Vagina (tissue), 2 donors: ENCODE measurements around the gene MRFAP1L1. TPM values are rescaled to one million over a fixed set of nuclear protein-coding genes. Genes with fewer than 3 reads are reported as not detected.

Source experiments
- DNase-seq, 2 donors: peaks; one replicate each; pipeline ENCODE4 v3.0.0-alpha.2; 2017; ENCODE audit errors: extremely low spot score in 2 of 2
- H3K27ac ChIP-seq: fragments of 200-600 bp; sonication (generic); one replicate; pipeline ENCODE4 v1.5.1; 2019
- H3K27me3 ChIP-seq: fragments of 200-600 bp; sonication (generic); one replicate; pipeline ENCODE4 v1.5.1; 2019
- H3K36me3 ChIP-seq, 2 donors: fragments of 200-600 bp; sonication (generic); one replicate each; pipeline ENCODE4 v1.5.1; 2017 to 2019
- H3K4me1 ChIP-seq: fragments of 200-600 bp; sonication (generic); one replicate; pipeline ENCODE4 v1.5.1; 2019
- H3K4me3 ChIP-seq, 2 donors: fragments of 200-600 bp; sonication (generic); 1 replicate in 1 of 2; 2 replicates in 1 of 2; pipeline ENCODE4 v1.5.1; 2016 to 2019
- H3K9me3 ChIP-seq: fragments of 200-600 bp; sonication (generic); one replicate; pipeline ENCODE4 v1.5.1; 2019
- POLR2A ChIP-seq, 2 donors: fragments of 450-650 bp; IDR thresholded peaks; one replicate each; pipeline ENCODE4 v1.6.1; 2017; ENCODE audit warnings: antibody characterized with exemption in 2 of 2, mild to moderate bottlenecking in 2 of 2, moderate library complexity in 2 of 2
- POLR2AphosphoS5 ChIP-seq, 2 donors: sonication (generic); formaldehyde crosslinking; IDR thresholded peaks; one replicate each; pipeline ENCODE4 v1.9.0; 2017; ENCODE audit warnings: antibody characterized with exemption in 2 of 2, mild to moderate bottlenecking in 2 of 2, low read depth in 1 of 2; ENCODE audit not compliant: insufficient read depth in 1 of 2
- intact Hi-C: fragments of 100-400 bp; cut with DNase I; formaldehyde crosslinking; loops from one replicate; pipeline ENCODE4 v1.15.1; 2023
- total RNA-seq: library from RNA; depleted of rRNA; stranded (reverse); fragments of >200 nt; gene quantifications from one replicate; pipeline ENCODE4 v1.2.3, GENCODE V29; 2016
- TF ChIP-seq, protein P1 (sequence below), 3 experiments: fragments of 450-650 bp in 2 of 3; fragments of 200-600 bp in 1 of 3; sonication (generic) in 1 of 3; IDR thresholded peaks; one replicate each; pipeline ENCODE4 v1.5.1; 2017 to 2019; ENCODE audit warnings: antibody characterized with exemption in 3 of 3, mild to moderate bottlenecking in 2 of 3, moderate library complexity in 2 of 3

The MRFAP1L1 gene
- total RNA-seq, 1 donor from 2014 or later = 73.9 TPM

DNA sequence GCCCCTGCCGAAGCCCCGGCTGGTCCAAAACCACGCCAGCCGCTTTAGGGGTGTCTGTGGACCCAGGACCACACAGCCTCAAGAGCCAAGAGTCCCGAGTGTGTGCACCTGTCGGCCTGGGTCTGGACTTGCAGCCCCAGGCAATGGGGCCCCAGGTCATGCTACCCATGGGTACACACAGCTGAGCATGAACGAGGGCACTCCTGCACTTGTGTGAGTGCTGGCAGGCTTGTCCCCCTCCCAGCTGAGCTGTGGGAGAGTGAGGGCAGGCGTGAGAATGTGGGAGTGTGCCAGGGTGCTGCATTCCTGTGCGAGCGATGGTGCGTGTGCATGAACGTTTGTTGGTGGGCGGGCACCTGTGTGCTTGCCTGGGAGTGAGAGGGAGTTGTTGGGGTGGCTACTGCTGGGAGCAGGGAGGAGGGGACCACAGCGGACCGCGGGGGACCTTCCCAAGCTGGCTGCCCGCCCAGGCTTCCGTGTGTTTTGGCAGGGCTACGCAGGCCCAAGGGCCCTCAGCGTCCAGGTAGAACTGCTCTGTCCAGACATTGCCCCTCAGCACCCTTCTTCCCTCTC is 37.1 kb upstream of the MRFAP1L1 start:
- no peak overlapping the region for H3K4me3 ChIP-seq
- TF ChIP-seq POLR2AphosphoS5 (IDR thresholded peaks at IDR 0.05; ENCODE audit: insufficient read depth in 1 of 2, low read depth in 1 of 2) (no peak), POLR2A (IDR thresholded peaks at IDR 0.05) (no peak)
- TF ChIP-seq, protein P1, sequence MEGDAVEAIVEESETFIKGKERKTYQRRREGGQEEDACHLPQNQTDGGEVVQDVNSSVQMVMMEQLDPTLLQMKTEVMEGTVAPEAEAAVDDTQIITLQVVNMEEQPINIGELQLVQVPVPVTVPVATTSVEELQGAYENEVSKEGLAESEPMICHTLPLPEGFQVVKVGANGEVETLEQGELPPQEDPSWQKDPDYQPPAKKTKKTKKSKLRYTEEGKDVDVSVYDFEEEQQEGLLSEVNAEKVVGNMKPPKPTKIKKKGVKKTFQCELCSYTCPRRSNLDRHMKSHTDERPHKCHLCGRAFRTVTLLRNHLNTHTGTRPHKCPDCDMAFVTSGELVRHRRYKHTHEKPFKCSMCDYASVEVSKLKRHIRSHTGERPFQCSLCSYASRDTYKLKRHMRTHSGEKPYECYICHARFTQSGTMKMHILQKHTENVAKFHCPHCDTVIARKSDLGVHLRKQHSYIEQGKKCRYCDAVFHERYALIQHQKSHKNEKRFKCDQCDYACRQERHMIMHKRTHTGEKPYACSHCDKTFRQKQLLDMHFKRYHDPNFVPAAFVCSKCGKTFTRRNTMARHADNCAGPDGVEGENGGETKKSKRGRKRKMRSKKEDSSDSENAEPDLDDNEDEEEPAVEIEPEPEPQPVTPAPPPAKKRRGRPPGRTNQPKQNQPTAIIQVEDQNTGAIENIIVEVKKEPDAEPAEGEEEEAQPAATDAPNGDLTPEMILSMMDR (IDR thresholded peaks at IDR 0.05) = no peak
- intact Hi-C loops = no loop called here
- H3K9me3 ChIP-seq = no peaks in the 10 kb centered on the region
- no peak for DNase-seq
- H3K27me3 ChIP-seq = no peaks in the 10 kb centered on the region
- H3K4me1 ChIP-seq = peaks cover 44% of the 10 kb centered on the region
- H3K36me3 ChIP-seq = no peaks in the 10 kb centered on the region
- peak overlapping the region; percentile 17 for H3K27ac ChIP-seq

DNA sequence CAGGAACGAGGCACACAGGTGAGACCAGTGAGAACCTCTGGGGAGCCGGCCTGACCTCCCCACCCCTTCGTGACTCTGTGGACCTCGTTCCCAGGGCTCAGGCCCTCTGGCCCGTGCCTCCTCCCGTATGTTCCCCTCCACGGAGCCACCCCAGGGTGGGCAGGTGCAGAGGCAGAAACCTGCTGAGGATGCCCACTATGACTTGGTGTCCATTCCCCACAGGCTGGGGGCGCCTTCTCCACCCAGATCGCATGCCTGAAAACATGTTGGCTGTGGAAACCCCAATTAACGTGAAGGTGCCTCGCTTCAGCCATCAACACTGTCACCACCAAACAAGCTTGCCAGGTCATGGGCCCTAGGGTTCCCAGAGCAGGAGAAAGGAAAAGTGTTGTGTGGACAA is 33.3 kb upstream of the MRFAP1L1 start:
- intact Hi-C loops = no loop called here
- H3K27ac ChIP-seq = no peak overlapping the region
- H3K9me3 ChIP-seq = no peaks in the 10 kb centered on the region
- no peak for DNase-seq
- no peaks in the 10 kb centered on the region for H3K36me3 ChIP-seq
- H3K27me3 ChIP-seq = no peaks in the 10 kb centered on the region
- no peak overlapping the region for H3K4me3 ChIP-seq
- H3K4me1 ChIP-seq = peaks cover 15% of the 10 kb centered on the region
- no peak for TF ChIP-seq POLR2A (IDR thresholded peaks at IDR 0.05)
- no peak for TF ChIP-seq POLR2AphosphoS5 (IDR thresholded peaks at IDR 0.05; ENCODE audit: insufficient read depth in 1 of 2, low read depth in 1 of 2)
- TF ChIP-seq, protein P1 (IDR thresholded peaks at IDR 0.05) = no peak

DNA sequence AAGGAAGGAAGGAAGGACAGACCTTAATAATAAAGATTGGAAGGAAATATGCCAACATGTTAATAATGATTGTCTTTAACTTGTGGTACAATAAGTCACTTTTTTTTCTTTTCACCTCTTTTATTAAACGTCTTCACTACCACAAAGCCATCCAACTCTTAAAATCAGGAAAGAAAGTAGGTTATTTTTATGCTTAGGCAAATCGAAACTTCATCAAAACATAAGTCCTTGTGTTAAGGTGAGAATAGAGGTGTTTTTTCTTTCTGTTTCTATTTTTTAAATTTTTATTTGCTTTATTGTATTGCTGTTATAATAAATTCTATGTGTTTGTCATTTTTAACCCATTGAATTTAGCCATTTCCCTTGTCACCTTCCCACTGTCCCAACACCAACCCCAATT is 32.8 kb upstream of the MRFAP1L1 start:
- DNase-seq = no peak
- Histone ChIP-seq H3K4me1 (peaks cover 10% of the 10 kb centered on the region), H3K36me3 (no peaks in the 10 kb centered on the region), H3K9me3 (no peaks in the 10 kb centered on the region), H3K27ac (no peak overlapping the region), H3K27me3 (no peaks in the 10 kb centered on the region), H3K4me3 (no peak overlapping the region)
- intact Hi-C loops = no loop called here
- TF ChIP-seq POLR2AphosphoS5 (IDR thresholded peaks at IDR 0.05; ENCODE audit: insufficient read depth in 1 of 2, low read depth in 1 of 2) (no peak), POLR2A (IDR thresholded peaks at IDR 0.05) (no peak)
- TF ChIP-seq, protein P1 (IDR thresholded peaks at IDR 0.05) = no peak

DNA sequence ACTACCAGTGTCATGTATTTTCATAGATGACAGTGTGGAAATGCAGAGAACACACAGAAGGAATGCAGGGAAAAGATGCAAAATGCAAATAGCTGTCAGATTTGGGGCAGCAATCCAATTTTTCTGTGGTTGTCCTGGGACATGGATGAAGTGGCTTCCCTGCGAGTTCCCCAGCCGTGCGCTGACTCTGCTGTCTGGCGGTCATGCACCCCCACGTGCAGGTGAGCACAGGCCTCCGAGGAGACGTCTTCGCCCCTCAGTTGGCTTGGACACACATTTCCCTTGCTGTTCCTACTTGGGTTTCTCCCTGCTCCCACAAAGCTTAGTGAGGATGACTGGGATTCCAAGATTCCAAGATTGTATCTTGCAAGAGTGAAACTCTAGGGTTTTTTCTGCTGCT is 30.7 kb upstream of the MRFAP1L1 start:
- Histone ChIP-seq H3K9me3 (no peaks in the 10 kb centered on the region), H3K27me3 (no peaks in the 10 kb centered on the region), H3K27ac (no peak overlapping the region), H3K4me3 (no peak overlapping the region), H3K4me1 (no peaks in the 10 kb centered on the region), H3K36me3 (no peaks in the 10 kb centered on the region)
- intact Hi-C loops = no loop called here
- no peak for DNase-seq
- TF ChIP-seq POLR2AphosphoS5 (IDR thresholded peaks at IDR 0.05; ENCODE audit: insufficient read depth in 1 of 2, low read depth in 1 of 2) (no peak), POLR2A (IDR thresholded peaks at IDR 0.05) (no peak)
- TF ChIP-seq, protein P1 (IDR thresholded peaks at IDR 0.05) = no peak

DNA sequence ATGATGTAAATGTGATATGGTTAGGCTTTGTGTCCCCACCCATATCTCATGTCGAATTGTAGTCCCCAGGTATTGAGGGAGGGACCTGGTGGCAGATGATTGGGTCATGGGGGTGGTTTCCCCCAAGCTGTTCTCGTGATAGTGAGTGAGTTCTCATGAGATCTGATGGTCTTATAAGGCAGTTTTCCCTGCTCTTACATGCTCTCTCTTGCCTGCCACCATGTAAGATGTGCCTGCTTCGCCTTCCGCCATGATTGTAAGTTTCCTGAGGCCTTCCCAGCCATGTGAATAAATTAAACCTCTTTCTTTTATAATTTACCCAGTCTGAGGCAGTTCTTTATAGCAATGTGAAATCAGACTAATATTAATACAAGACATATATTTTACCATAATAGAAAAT is 30.3 kb upstream of the MRFAP1L1 start:
- H3K36me3 ChIP-seq = no peaks in the 10 kb centered on the region
- intact Hi-C loops = no loop called here
- H3K4me1 ChIP-seq = no peaks in the 10 kb centered on the region
- TF ChIP-seq POLR2A (IDR thresholded peaks at IDR 0.05) (no peak), POLR2AphosphoS5 (IDR thresholded peaks at IDR 0.05; ENCODE audit: insufficient read depth in 1 of 2, low read depth in 1 of 2) (no peak)
- TF ChIP-seq, protein P1 (IDR thresholded peaks at IDR 0.05) = no peak
- H3K27me3 ChIP-seq = no peaks in the 10 kb centered on the region
- H3K9me3 ChIP-seq = no peaks in the 10 kb centered on the region
- no peak overlapping the region for H3K4me3 ChIP-seq
- H3K27ac ChIP-seq = no peak overlapping the region
- no peak for DNase-seq
